Fibroblast of peridontal ligament (primary cell): ENCODE results near the gene LINGO1.

Experiments
- DNase-seq: peaks from one replicate; pipeline ENCODE4 v3.0.0-alpha.2; 2010; ENCODE audit errors: extremely low read depth

The LINGO1 gene

GRCh38 chr15:77597804-77598453, 34.8 kb downstream of the LINGO1 start:
- DNase-seq, result no peak

GRCh38 chr15:77596821-77597803, 35.6 kb downstream of the LINGO1 start:
- DNase-seq, result peak; percentile 17

- DNase-seq, result no peak
These were observed 37.5 kb downstream of the LINGO1 start for GRCh38 chr15:77595231-77595630.

GRCh38 chr15:77592758-77593157, 40.0 kb downstream of the LINGO1 start:
- DNase-seq, result no peak

- DNase-seq, result no peak
These were observed 40.6 kb downstream of the LINGO1 start for GRCh38 chr15:77591968-77592613.

- no peak for DNase-seq
These were observed 42.9 kb downstream of the LINGO1 start for GRCh38 chr15:77589839-77590238.

- DNase-seq, result no peak
These were observed 44.6 kb downstream of the LINGO1 start for GRCh38 chr15:77588126-77588525.

- DNase-seq, result no peak
These were observed 48.0 kb downstream of the LINGO1 start for GRCh38 chr15:77584691-77585090.

GRCh38 chr15:77584201-77584600, 48.5 kb downstream of the LINGO1 start:
- DNase-seq, result no peak

- no peak for DNase-seq
These were observed 49.9 kb downstream of the LINGO1 start for GRCh38 chr15:77582763-77583162.

- no peak for DNase-seq
These were observed 50.7 kb downstream of the LINGO1 start for GRCh38 chr15:77581896-77582569.

- DNase-seq, result no peak
These were observed 51.6 kb downstream of the LINGO1 start for GRCh38 chr15:77580996-77581682.

GRCh38 chr15:77579498-77580188, 53.1 kb downstream of the LINGO1 start:
- DNase-seq, result no peak

GRCh38 chr15:77578641-77579372, 53.9 kb downstream of the LINGO1 start:
- DNase-seq, result no peak

GRCh38 chr15:77577366-77577950, 55.3 kb downstream of the LINGO1 start:
- no peak for DNase-seq

- no peak for DNase-seq
These were observed 56.2 kb downstream of the LINGO1 start for GRCh38 chr15:77576538-77576937.

- DNase-seq, result no peak
These were observed 57.3 kb downstream of the LINGO1 start for GRCh38 chr15:77575203-77575934.

GRCh38 chr15:77574521-77575202, 58.0 kb downstream of the LINGO1 start:
- no peak for DNase-seq
